A204.1 (cell line): ENCODE results near the gene ADTRP.

ENCODE experiments used
- FAIRE-seq: peaks from 2 replicates; lab custom pipeline; 2012; peaks lifted over from hg19 to GRCh38; lab: Jason Lieb, UNC

ADTRP gene

GRCh38 chr6:11722805-11723631 lies 55.6 kb downstream of the ADTRP start:
- no peak for FAIRE-seq

- no peak for FAIRE-seq
Measured at GRCh38 chr6:11722220-11722619, 56.4 kb downstream of the ADTRP start.

GRCh38 chr6:11718463-11718862 lies 60.1 kb downstream of the ADTRP start:
- FAIRE-seq, result no peak

- no peak for FAIRE-seq
Measured at GRCh38 chr6:11718031-11718430, 60.6 kb downstream of the ADTRP start.

- no peak for FAIRE-seq
Measured at GRCh38 chr6:11714798-11715285, 63.8 kb downstream of the ADTRP start.

- FAIRE-seq, result no peak
Measured at GRCh38 chr6:11714116-11714797, 64.3 kb downstream of the ADTRP start.

- no peak for FAIRE-seq
Measured at GRCh38 chr6:11712760-11713159, 65.8 kb downstream of the ADTRP start.

GRCh38 chr6:11711984-11712711 lies 66.5 kb downstream of the ADTRP start:
- FAIRE-seq, result no peak

- no peak for FAIRE-seq
Measured at GRCh38 chr6:11711003-11711983, 67.3 kb downstream of the ADTRP start.

- no peak for FAIRE-seq
Measured at GRCh38 chr6:11710311-11710761, 68.3 kb downstream of the ADTRP start.

- FAIRE-seq, result no peak
Measured at GRCh38 chr6:11706171-11706570, 72.4 kb downstream of the ADTRP start.

GRCh38 chr6:11705483-11705882 lies 73.1 kb downstream of the ADTRP start:
- FAIRE-seq, result no peak

- FAIRE-seq, result no peak
Measured at GRCh38 chr6:11705069-11705468, 73.5 kb downstream of the ADTRP start.

- FAIRE-seq, result no peak
Measured at GRCh38 chr6:11703725-11704124, 74.9 kb downstream of the ADTRP start.

- FAIRE-seq, result no peak
Measured at GRCh38 chr6:11702500-11703130, 76.0 kb downstream of the ADTRP start.

GRCh38 chr6:11702089-11702488 lies 76.5 kb downstream of the ADTRP start:
- no peak for FAIRE-seq

- no peak for FAIRE-seq
Measured at GRCh38 chr6:11701573-11701972, 77.0 kb downstream of the ADTRP start.

GRCh38 chr6:11700118-11700718 lies 78.4 kb downstream of the ADTRP start:
- FAIRE-seq, result no peak

GRCh38 chr6:11699576-11699975 lies 79.0 kb downstream of the ADTRP start:
- FAIRE-seq, result no peak
